Activated CD8-positive, alpha-beta T cell treated with anti-CD3 and anti-CD28 coated beads for 36 hours (primary cell): ENCODE results near the gene OR8D1. TPM values are rescaled to one million over a fixed set of nuclear protein-coding genes. Genes with fewer than 3 reads are reported as not detected.
A peak's percentile ranks its signal among the peaks of the same experiment; 100 is the strongest.
"Not testable (repeated sequence)": the region's sequence is repeated elsewhere in the genome, so short reads cannot be mapped to it uniquely, and the experiment has no call there.

Source experiments
- ATAC-seq: fragments of 200-7000 bp; cut with Tn5 transposase; one replicate; pipeline ENCODE4 v1.10.0; 2021; ENCODE audit warnings: mild to moderate bottlenecking, moderate library complexity
- CTCF ChIA-PET: fragments of 350-600 bp; sonication (Branson Sonifier 250); formaldehyde crosslinking; loops from one replicate; lab custom pipeline; 2021; ENCODE audit warnings: antibody characterized with exemption; lab: Charles Lee
- POLR2A ChIA-PET: fragments of 350-600 bp; sonication (Branson Sonifier 250); formaldehyde crosslinking; loops from one replicate; lab custom pipeline; 2021; ENCODE audit warnings: antibody characterized with exemption; lab: Charles Lee
- DNase-seq: peaks from one replicate; pipeline ENCODE4 v3.0.0-alpha.2; 2020
- H3K27ac Mint-ChIP-seq: one replicate; pipeline ENCODE4 v1.8.0; 2021; ENCODE audit warnings: mild to moderate bottlenecking, mixed read lengths
- H3K27me3 Mint-ChIP-seq: one replicate; pipeline ENCODE4 v1.8.0; 2021; ENCODE audit warnings: mixed read lengths
- H3K36me3 Mint-ChIP-seq: one replicate; pipeline ENCODE4 v1.8.0; 2021; ENCODE audit warnings: low read depth, mixed read lengths
- H3K4me1 Mint-ChIP-seq: one replicate; pipeline ENCODE4 v1.8.0; 2021; ENCODE audit warnings: low read depth, mixed read lengths
- H3K4me3 Mint-ChIP-seq: one replicate; pipeline ENCODE4 v1.8.0; 2021; ENCODE audit warnings: mild to moderate bottlenecking, moderate library complexity, mixed read lengths
- H3K9me3 Mint-ChIP-seq: one replicate; pipeline ENCODE4 v1.8.0; 2021; ENCODE audit warnings: mixed read lengths
- intact Hi-C: fragments of 100-400 bp; cut with micrococcal nuclease; formaldehyde crosslinking; loops from one replicate; pipeline ENCODE4 v1.10.0; 2022
- total RNA-seq, 2 experiments: library from RNA; stranded (reverse); gene quantifications; one replicate each; pipeline ENCODE4 v1.2.3, GENCODE V29; 2021
- TF ChIP-seq, protein P1 (sequence below): fragments of 200-600 bp; IDR thresholded peaks from one replicate; pipeline ENCODE4 v1.8.0; 2022; ENCODE audit warnings: antibody characterized with exemption, mild to moderate bottlenecking

OR8D1 gene
- total RNA-seq, 2 experiments from 2014 or later: not detected

DNA sequence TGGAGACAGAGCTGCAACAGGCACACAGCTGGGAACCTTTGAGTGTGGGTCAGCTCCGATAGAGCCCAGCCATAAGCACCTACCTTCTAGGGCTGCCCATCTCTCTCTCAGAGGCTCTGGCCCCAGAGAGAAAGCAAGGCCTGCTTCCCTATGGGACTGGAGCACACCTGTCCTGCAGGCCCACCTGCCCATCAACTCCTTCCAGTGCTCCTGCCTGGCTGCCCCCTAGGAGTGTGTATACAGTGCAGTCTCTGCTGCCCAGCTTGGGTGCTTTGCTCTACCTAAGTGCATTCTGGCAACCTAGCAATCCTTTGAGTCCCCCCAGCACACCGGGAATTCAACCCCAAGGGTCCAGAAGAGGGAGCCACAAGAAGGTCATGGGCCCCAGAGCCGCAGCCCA is 36.5 kb downstream of the OR8D1 start:
- no peak overlapping the region for H3K4me3 Mint-ChIP-seq
- intact Hi-C loops: no loop called here
- peaks cover 6% of the 10 kb centered on the region for H3K4me1 Mint-ChIP-seq
- ATAC-seq (no peak), DNase-seq (no peak)
- ChIA-PET POLR2A (no interaction called here), CTCF (no interaction called here)
- TF ChIP-seq, protein P1, sequence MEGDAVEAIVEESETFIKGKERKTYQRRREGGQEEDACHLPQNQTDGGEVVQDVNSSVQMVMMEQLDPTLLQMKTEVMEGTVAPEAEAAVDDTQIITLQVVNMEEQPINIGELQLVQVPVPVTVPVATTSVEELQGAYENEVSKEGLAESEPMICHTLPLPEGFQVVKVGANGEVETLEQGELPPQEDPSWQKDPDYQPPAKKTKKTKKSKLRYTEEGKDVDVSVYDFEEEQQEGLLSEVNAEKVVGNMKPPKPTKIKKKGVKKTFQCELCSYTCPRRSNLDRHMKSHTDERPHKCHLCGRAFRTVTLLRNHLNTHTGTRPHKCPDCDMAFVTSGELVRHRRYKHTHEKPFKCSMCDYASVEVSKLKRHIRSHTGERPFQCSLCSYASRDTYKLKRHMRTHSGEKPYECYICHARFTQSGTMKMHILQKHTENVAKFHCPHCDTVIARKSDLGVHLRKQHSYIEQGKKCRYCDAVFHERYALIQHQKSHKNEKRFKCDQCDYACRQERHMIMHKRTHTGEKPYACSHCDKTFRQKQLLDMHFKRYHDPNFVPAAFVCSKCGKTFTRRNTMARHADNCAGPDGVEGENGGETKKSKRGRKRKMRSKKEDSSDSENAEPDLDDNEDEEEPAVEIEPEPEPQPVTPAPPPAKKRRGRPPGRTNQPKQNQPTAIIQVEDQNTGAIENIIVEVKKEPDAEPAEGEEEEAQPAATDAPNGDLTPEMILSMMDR: no peak
- no peak overlapping the region for H3K27ac Mint-ChIP-seq
- H3K9me3 Mint-ChIP-seq: peaks cover 9% of the 10 kb centered on the region
- no peaks in the 10 kb centered on the region for H3K36me3 Mint-ChIP-seq
- H3K27me3 Mint-ChIP-seq: no peaks in the 10 kb centered on the region

DNA sequence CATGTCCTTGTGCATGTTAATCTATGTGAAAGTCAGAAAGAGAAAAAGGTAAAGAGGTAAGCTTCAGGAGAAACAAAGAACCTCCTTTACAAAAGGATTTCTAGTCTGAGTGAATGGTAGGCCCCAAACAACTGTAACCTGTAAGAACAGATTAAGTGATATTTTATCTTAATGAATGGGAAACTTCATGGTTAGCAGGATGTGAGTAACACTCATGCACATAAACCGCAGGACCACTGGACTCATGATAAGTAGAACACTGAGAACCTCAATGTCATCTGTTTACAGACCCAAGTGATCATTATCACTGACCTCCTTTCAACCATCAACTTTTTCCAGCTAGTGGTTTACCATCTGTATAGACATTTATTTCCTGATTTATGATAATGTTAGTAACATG is 37.7 kb downstream of the OR8D1 start:
- no peak overlapping the region for H3K4me3 Mint-ChIP-seq
- DNase-seq: peak; percentile 27
- no peaks in the 10 kb centered on the region for H3K36me3 Mint-ChIP-seq
- no peaks in the 10 kb centered on the region for H3K27me3 Mint-ChIP-seq
- peaks cover 6% of the 10 kb centered on the region for H3K4me1 Mint-ChIP-seq
- CTCF ChIA-PET: no interaction called here
- POLR2A ChIA-PET: no interaction called here
- H3K27ac Mint-ChIP-seq: no peak overlapping the region
- intact Hi-C loops: no loop called here
- peaks cover 5% of the 10 kb centered on the region for H3K9me3 Mint-ChIP-seq
- TF ChIP-seq, protein P1: no peak
- peak; percentile 64 for ATAC-seq

DNA sequence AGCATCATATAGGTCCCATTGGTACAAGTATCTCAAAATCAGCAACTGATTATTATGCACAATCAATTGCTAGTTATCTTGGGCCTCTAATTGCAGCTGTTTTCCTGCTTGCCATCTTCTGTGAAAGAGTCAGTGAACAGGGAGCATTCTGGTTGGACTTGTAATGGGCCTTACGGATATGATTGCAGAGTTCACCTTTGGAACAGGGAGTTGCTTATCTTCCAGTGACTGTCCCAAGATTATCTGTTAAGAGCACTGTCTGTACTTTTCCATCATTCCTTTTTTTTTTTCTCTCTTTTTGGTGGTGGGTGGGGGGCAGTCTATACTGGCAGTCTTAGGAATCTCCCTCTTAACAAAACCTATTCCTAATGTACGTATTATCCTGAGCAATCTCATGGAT is 39.7 kb downstream of the OR8D1 start:
- ATAC-seq: no peak
- intact Hi-C loops: no loop called here
- H3K27me3 Mint-ChIP-seq: peaks cover 2% of the 10 kb centered on the region
- no peak for DNase-seq
- no peaks in the 10 kb centered on the region for H3K9me3 Mint-ChIP-seq
- ChIA-PET POLR2A (no interaction called here), CTCF (no interaction called here)
- TF ChIP-seq, protein P1: no peak
- no peaks in the 10 kb centered on the region for H3K36me3 Mint-ChIP-seq
- no peak overlapping the region for H3K27ac Mint-ChIP-seq
- H3K4me1 Mint-ChIP-seq: peaks cover 6% of the 10 kb centered on the region
- no peak overlapping the region for H3K4me3 Mint-ChIP-seq

DNA sequence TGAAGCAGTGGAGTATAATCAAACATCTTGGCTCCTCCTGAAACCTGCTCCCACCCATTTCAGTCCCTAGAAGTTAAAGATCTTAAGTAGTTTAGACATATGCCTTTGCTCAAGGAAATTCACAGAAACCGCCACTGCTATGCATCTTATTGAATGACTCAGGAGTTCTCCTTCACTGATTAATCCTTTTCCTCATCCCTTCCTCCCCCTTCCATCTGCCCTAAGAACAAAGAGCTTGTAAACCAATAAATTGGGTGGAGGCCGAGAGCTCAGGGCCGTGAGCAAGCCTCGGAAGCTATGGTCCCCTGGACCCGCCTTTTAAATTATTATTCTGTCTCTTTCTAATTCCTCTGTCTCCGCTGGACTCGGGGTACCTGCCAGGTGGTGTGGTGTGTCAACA is 42.9 kb downstream of the OR8D1 start:
- H3K36me3 Mint-ChIP-seq, H3K4me3 Mint-ChIP-seq, H3K27ac Mint-ChIP-seq, DNase-seq, POLR2A ChIA-PET, intact Hi-C loops, ATAC-seq, H3K4me1 Mint-ChIP-seq, H3K9me3 Mint-ChIP-seq, CTCF ChIA-PET, H3K27me3 Mint-ChIP-seq: not testable (repeated sequence)

DNA sequence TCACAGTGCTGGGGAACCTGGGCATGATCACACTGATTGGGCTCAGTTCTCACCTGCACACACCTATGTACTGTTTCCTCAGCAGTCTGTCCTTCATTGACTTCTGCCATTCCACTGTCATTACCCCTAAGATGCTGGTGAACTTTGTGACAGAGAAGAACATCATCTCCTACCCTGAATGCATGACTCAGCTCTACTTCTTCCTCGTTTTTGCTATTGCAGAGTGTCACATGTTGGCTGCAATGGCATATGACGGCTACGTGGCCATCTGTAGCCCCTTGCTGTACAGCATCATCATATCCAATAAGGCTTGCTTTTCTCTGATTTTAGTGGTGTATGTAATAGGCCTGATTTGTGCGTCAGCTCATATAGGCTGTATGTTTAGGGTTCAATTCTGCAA is 48.7 kb downstream of the OR8D1 start:
- H3K9me3 Mint-ChIP-seq, H3K27ac Mint-ChIP-seq, POLR2A ChIA-PET, H3K4me1 Mint-ChIP-seq, DNase-seq, intact Hi-C loops, H3K36me3 Mint-ChIP-seq, CTCF ChIA-PET, ATAC-seq, H3K4me3 Mint-ChIP-seq, H3K27me3 Mint-ChIP-seq: not testable (repeated sequence)

DNA sequence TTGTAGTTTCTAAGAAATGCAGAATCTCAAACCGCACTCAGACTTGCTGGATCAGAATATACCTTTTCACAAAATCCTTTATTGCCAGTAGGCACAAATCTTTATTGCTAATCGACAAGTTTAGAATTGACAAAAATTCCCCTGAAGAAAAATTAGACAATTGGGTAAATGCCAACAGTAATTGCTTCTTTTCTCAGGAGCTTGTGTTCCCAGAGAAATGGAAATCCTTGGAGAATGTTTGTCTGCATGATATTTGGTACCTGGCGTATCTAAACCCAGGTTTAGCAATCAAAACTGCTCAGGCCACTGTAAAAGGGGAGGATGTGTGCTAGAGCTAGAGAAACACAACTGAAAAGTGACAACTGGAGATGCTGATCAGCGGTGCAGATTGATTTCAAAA is 57.7 kb downstream of the OR8D1 start, which contains the start of gene OR8G5:
OR8G5 (plus strand) TSS at position 301 of the 400 bp plus-strand sequence. CDS start 8,556 bp downstream, outside the sequence.
- CTCF ChIA-PET: no interaction called here
- Mint-ChIP-seq H3K4me3 (no peak within 1 kb of the TSS), H3K27ac (no peak within 1 kb of the TSS), H3K27me3 (no peaks in the 10 kb centered on the region), H3K4me1 (no peaks in the 10 kb centered on the region), H3K36me3 (no peaks in the 10 kb centered on the region), H3K9me3 (no peaks in the 10 kb centered on the region)
- ATAC-seq (no peak), DNase-seq (no peak)
- TF ChIP-seq, protein P1: no peak
- intact Hi-C loops: no loop called here
- POLR2A ChIA-PET: no interaction called here

Other genes with a start within 250 kb of the OR8D1 start
- 1 to 10 TPM; 4.4 TPM for gene VWA5A, start 198.5 kb downstream of the OR8D1 start, total RNA-seq
- gene OR10D3, start 130.6 kb downstream of the OR8D1 start, total RNA-seq: not detected
- not detected for gene OR8G1, start 72.9 kb downstream of the OR8D1 start, total RNA-seq
- not detected for gene OR8G5, start 57.6 kb downstream of the OR8D1 start, total RNA-seq
- not detected for gene OR8D2, start 6.2 kb upstream of the OR8D1 start, total RNA-seq
- not detected for gene OR8B2, start 70.5 kb upstream of the OR8D1 start, total RNA-seq
- not detected for gene OR8B3, start 85.1 kb upstream of the OR8D1 start, total RNA-seq
- not detected for gene OR8B4, start 110.9 kb upstream of the OR8D1 start, total RNA-seq
- not detected for gene OR8B8, start 131.7 kb upstream of the OR8D1 start, total RNA-seq
- not detected for gene OR8B12, start 229.7 kb upstream of the OR8D1 start, total RNA-seq